HCT116 (cell line): Measurements from ENCODE around the gene ZNHIT6.

Experiments used
- CTCF ChIP-seq, 3 experiments: fragments of 200-600 bp in 1 of 3; sonication (generic) in 1 of 3; IDR thresholded peaks in 2 of 3; conservative IDR thresholded peaks in 1 of 3; 2 replicates each; pipeline ENCODE4 v1.5.1; 2012 to 2017; ENCODE audit warnings: low read depth in 2 of 3, low read length in 2 of 3, antibody characterized with exemption in 1 of 3, borderline replicate concordance in 1 of 3, control low read depth in 1 of 3, mild to moderate bottlenecking in 1 of 3, mixed read lengths in 1 of 3, mixed run types in 1 of 3, moderate library complexity in 1 of 3; ENCODE audit not compliant: insufficient read depth in 1 of 3
- EZH2phosphoT487 ChIP-seq: fragments of 200-600 bp; IDR thresholded peaks from 2 replicates; pipeline ENCODE4 v1.6.1; 2018; ENCODE audit warnings: antibody characterized with exemption, borderline replicate concordance
- FOSL1 ChIP-seq: IDR thresholded peaks from 2 replicates; pipeline ENCODE4 v1.6.1; 2012; ENCODE audit warnings: low read depth

GRCh38 chr1:85626818-85627217 lies 81.4 kb downstream of the ZNHIT6 start:
- TF ChIP-seq CTCF (IDR thresholded peaks at IDR 0.05 in 2 of 3, conservative IDR thresholded peaks at IDR 0.05 in 1 of 3; ENCODE audit: borderline replicate concordance in 1 of 3, insufficient read depth in 1 of 3, low read depth in 2 of 3, low read length in 2 of 3): no peak
- TF ChIP-seq FOSL1: no peak
- no peak for TF ChIP-seq EZH2phosphoT487
